HepG2 (cell line): ENCODE measurements around the gene PISD. TPM values are rescaled to one million over a fixed set of nuclear protein-coding genes. Genes with fewer than 3 reads are reported as not detected.

ENCODE experiments used
- ATAC-seq: fragments of 200-7000 bp; cut with Tn5 transposase; 3 replicates; pipeline ENCODE4 v1.9.1; 2020; ENCODE audit warnings: mild to moderate bottlenecking, moderate library complexity
- BruUV-seq: library from RNA; stranded (reverse); fragments of 400-500 nt; replicated peaks from 2 replicates; lab custom pipeline; 2021; lab: Mats Ljungman, UMichigan
- CTCF ChIA-PET: fragments of 300-600 bp; formaldehyde crosslinking; extraction: SDS; loops from one replicate; lab custom pipeline; 2021; ENCODE audit warnings: low total read pairs, inconsistent platforms, low intra/inter-chr PET ratio; lab: Yijun Ruan, JAX
- POLR2A ChIA-PET: fragments of 350-600 bp; sonication (Branson Sonifier 250); formaldehyde crosslinking; loops from one replicate; lab custom pipeline; 2020; ENCODE audit warnings: antibody characterized with exemption, inconsistent platforms; lab: Yijun Ruan, JAX
- DNase-seq: peaks from one replicate; pipeline ENCODE4 v3.0.0-alpha.2; 2015; ENCODE audit warnings: low spot score
- FAIRE-seq: peaks from 3 replicates; lab custom pipeline; 2011; peaks lifted over from hg19 to GRCh38; lab: Jason Lieb, UNC
- H2AFZ ChIP-seq: one replicate; pipeline ENCODE4 v1.6.1; 2011; ENCODE audit warnings: low read length, inconsistent platforms
- H3K27ac ChIP-seq: fragments of 300-600 bp; 3 replicates; pipeline ENCODE4 v1.8.0; 2011; ENCODE audit warnings: mixed run types, mild to moderate bottlenecking, mixed read lengths, low read length, inconsistent platforms; ENCODE audit not compliant: insufficient read depth; ENCODE audit errors: extremely low read length
- H3K27me3 ChIP-seq, 2 experiments: fragments of 200-600 bp in 1 of 2; 2 replicates in 1 of 2; 3 replicates in 1 of 2; pipeline versions ENCODE4 v1.6.0 to v1.8.0; 2011; ENCODE audit warnings: low read length in 2 of 2, mild to moderate bottlenecking in 2 of 2, moderate library complexity in 2 of 2, inconsistent platforms in 1 of 2; ENCODE audit not compliant: insufficient read depth in 2 of 2, control insufficient read depth in 1 of 2
- H3K36me3 ChIP-seq, 2 experiments: fragments of 200-600 bp in 1 of 2; replicated peaks in 1 of 2; 2 replicates in 1 of 2; 3 replicates in 1 of 2; pipeline versions ENCODE4 v1.5.1 to v1.8.0; 2011; ENCODE audit warnings: low read length in 2 of 2, inconsistent platforms in 1 of 2; ENCODE audit not compliant: insufficient read depth in 2 of 2, control insufficient read depth in 1 of 2
- H3K4me1 ChIP-seq: 2 replicates; pipeline ENCODE4 v1.5.1; 2012; ENCODE audit warnings: low read length, inconsistent platforms; ENCODE audit not compliant: insufficient read depth
- H3K4me2 ChIP-seq: 2 replicates; pipeline ENCODE4 v1.6.0; 2011; ENCODE audit warnings: low read depth, low read length, inconsistent platforms
- H3K4me3 ChIP-seq, 3 experiments: fragments of 200-600 bp in 1 of 3; sonication (generic), shearing (Covaris generic) in 1 of 3; replicated peaks in 1 of 3; 2 replicates each; pipeline ENCODE4 v1.5.1; 2011 to 2016; ENCODE audit warnings: low read length in 3 of 3, inconsistent platforms in 2 of 3, low read depth in 2 of 3, mild to moderate bottlenecking in 2 of 3, control low read depth in 1 of 3, mixed read lengths in 1 of 3; ENCODE audit not compliant: insufficient read depth in 1 of 3
- H3K79me2 ChIP-seq: one replicate; pipeline ENCODE4 v1.6.1; 2011; ENCODE audit warnings: low read length, inconsistent platforms; ENCODE audit not compliant: insufficient read depth
- H3K9ac ChIP-seq: 2 replicates; pipeline ENCODE4 v1.6.0; 2011; ENCODE audit warnings: mild to moderate bottlenecking, low read depth, low read length, inconsistent platforms; ENCODE audit not compliant: insufficient read depth
- H3K9me3 ChIP-seq: 2 replicates; pipeline ENCODE4 v1.5.1; 2012; ENCODE audit warnings: mild to moderate bottlenecking, low read length
- H4K20me1 ChIP-seq: 2 replicates; pipeline ENCODE4 v1.6.0; 2011; ENCODE audit warnings: inconsistent platforms, mild to moderate bottlenecking, low read length, moderate library complexity; ENCODE audit not compliant: insufficient read depth
- CBX5 ChIP-seq: sonication (generic); formaldehyde crosslinking; IDR thresholded peaks from 2 replicates; pipeline ENCODE4 v1.4.0; 2020; ENCODE audit warnings: missing genetic modification reagents, borderline replicate concordance
- EHMT2 ChIP-seq: fragments of 200-600 bp; sonication (generic); IDR thresholded peaks from 2 replicates; pipeline ENCODE4 v1.7.0; 2017; ENCODE audit warnings: antibody characterized with exemption, low read depth, low read length, borderline replicate concordance
- RAD51 ChIP-seq: fragments of 450-650 bp; IDR thresholded peaks from 2 replicates; pipeline ENCODE4 v1.6.1; 2016; ENCODE audit warnings: borderline replicate concordance
- ZBTB21 ChIP-seq: sonication (generic); formaldehyde crosslinking; IDR thresholded peaks from 2 replicates; pipeline ENCODE4 v1.4.0; 2020; ENCODE audit warnings: missing genetic modification reagents
- ZFP36L2 ChIP-seq: sonication (generic); formaldehyde crosslinking; IDR thresholded peaks from 2 replicates; pipeline ENCODE4 v1.4.0; 2020; ENCODE audit warnings: missing genetic modification reagents
- ZGPAT ChIP-seq: IDR thresholded peaks from 2 replicates; pipeline ENCODE4 v1.6.1; 2016; ENCODE audit warnings: mild to moderate bottlenecking
- ZNF280D ChIP-seq: sonication (generic); formaldehyde crosslinking; IDR thresholded peaks from 2 replicates; pipeline ENCODE4 v1.5.1; 2020; ENCODE audit warnings: mild to moderate bottlenecking, missing genetic modification reagents
- WGBS: methylation state at CpG from one replicate; pipeline ENCODE4 v1.1.6; 2017; ENCODE audit warnings: low lambda C conversion rate; 5-methylcytosine and 5-hydroxymethylcytosine counted together
- in situ Hi-C: cut with HindIII; loops from 2 replicates; pipeline ENCODE4 v1.10.0; 2017; ENCODE audit warnings: low pct_unique_long_range_greater_than_20kb; ENCODE audit not compliant: extremely low pct_ligation_motif_present
- intact Hi-C: fragments of 100-400 bp; cut with micrococcal nuclease; formaldehyde crosslinking; loops from one replicate; pipeline ENCODE4 v1.10.0; 2022; ENCODE audit not compliant: unreplicated experiment
- polyA plus RNA-seq, 8 experiments: library from polyadenylated mRNA; depleted of rRNA in 3 of 8; stranded (reverse) in 7 of 8; unstranded in 1 of 8; fragments of >200 nt; fragmentation: Illumina TruSeq in 4 of 8; extraction: Trizol in 4 of 8; gene quantifications; 2 replicates each; pipeline versions ENCODE4 v1.2.1 to v1.2.3, GENCODE V29; 2011 to 2016; ENCODE audit warnings: low read depth in 4 of 8, missing spikeins in 1 of 8, mixed read lengths in 1 of 8; ENCODE audit not compliant: insufficient read depth in 1 of 8
- total RNA-seq, 5 experiments: library from RNA; depleted of rRNA; stranded (reverse); fragments of >200 nt; fragmentation: Illumina TruSeq; extraction: Trizol; gene quantifications; 2 replicates each; pipeline ENCODE4 v1.2.3, GENCODE V29; 2016; ENCODE audit warnings: low read depth in 1 of 5

Gene PISD
- total and polyA plus RNA-seq, 2 of the 13 experiments (the other 11 are each of a cell fraction or from before 2014, with no cell fraction given): 30.1 to 47.7 TPM

GRCh38 chr22:31692186-31692886 lies 30.3 kb upstream of the PISD start:
- Histone ChIP-seq H3K79me2 (no peaks in the 10 kb centered on the region), H2AFZ (no peak overlapping the region), H3K4me1 (no peaks in the 10 kb centered on the region), H3K9me3 (no peaks in the 10 kb centered on the region), H3K9ac (no peak overlapping the region), H3K27ac (no peak overlapping the region), H3K36me3 (peaks cover 11 to 41% of the 10 kb centered on the region in 2 experiments), H3K4me3 (no peak overlapping the region), H3K4me2 (no peak overlapping the region), H4K20me1 (no peaks in the 10 kb centered on the region), H3K27me3 (no peaks in the 10 kb centered on the region)
- no peak for FAIRE-seq
- no peak for ATAC-seq
- intact Hi-C loops (no loop called here), in situ Hi-C loops (no loop called here)
- BruUV-seq: no TSS peak
- 100% methylated on average over 1 of the region's 1 CpG for WGBS
- POLR2A ChIA-PET: no interaction called here
- DNase-seq: no peak
- TF ChIP-seq EHMT2: no peak
- no peak for TF ChIP-seq ZBTB21 (CRISPR knock-in tag)
- TF ChIP-seq RAD51: no peak
- no peak for TF ChIP-seq ZGPAT (CRISPR knock-in tag)
- TF ChIP-seq CBX5 (CRISPR knock-in tag): no peak
- TF ChIP-seq ZNF280D (CRISPR knock-in tag): no peak
- no peak for TF ChIP-seq ZFP36L2 (CRISPR knock-in tag)
- CTCF ChIA-PET: no interaction called here
